ENCODE data around the gene ZFAND3.

ZFAND3 gene

DNA sequence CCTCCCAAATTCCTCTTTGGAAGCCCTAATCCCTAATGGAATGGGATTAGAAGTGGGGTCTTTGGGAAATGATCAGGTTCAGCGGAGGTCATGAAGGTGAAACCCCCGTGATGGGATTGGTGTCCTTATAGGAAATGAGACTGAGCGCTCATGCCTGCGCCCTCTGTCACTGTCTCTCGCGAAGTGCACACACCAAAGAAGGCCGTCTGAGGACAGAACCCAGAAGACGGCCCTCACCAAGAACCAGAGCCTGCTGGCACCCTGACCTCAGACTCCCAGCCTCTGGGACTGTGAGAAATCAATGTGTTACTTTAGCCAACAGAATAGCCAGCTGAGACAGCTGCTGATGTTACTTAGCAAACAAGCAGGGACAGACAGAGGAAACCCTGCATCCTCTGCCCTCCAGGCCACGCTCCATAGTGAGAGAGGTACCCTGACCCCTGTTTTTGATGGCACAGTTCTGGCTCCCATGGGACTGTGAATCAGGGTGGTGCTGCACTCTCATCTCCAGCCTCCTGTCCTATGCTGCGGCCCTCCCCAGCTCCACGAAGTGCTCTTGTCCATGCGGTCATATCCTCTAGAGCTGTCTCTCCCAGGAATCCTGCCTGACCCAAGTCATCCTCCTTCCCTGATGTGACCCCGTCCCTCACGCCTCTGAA, 369.3 kb downstream of the ZFAND3 start:
- TF ChIP-seq SUZ12 (IDR thresholded peaks at IDR 0.05; ENCODE audit: extremely low read depth, insufficient read depth, insufficient read length) = no peak
- no peak for TF ChIP-seq YY1 (IDR thresholded peaks at IDR 0.05; ENCODE audit: insufficient read depth, insufficient read length)
- no peak for TF ChIP-seq ZNF274 (IDR thresholded peaks at IDR 0.05; ENCODE audit: low read depth, low read length)

GRCh38 chr6:38191418-38191817, 371.9 kb downstream of the ZFAND3 start:
- peak overlapping the region; percentile 32 for H3K9ac ChIP-seq (ENCODE audit: insufficient read length, low read depth)
- peaks cover 27% of the 10 kb centered on the region for H3K4me1 ChIP-seq (ENCODE audit: insufficient read depth, insufficient read length)
- no peak overlapping the region for H3K4me3 ChIP-seq (ENCODE audit: insufficient read length, low read depth)
- no peak for DNase-seq (ENCODE audit: low read depth, low spot score)
- no peak for TF ChIP-seq YY1 (IDR thresholded peaks at IDR 0.05; ENCODE audit: insufficient read depth, insufficient read length)
- no peak for TF ChIP-seq SUZ12 (IDR thresholded peaks at IDR 0.05; ENCODE audit: extremely low read depth, insufficient read depth, insufficient read length)
- no peak for TF ChIP-seq ZNF274 (IDR thresholded peaks at IDR 0.05; ENCODE audit: low read depth, low read length)
- no peaks in the 10 kb centered on the region for H3K9me3 ChIP-seq (ENCODE audit: insufficient read depth, low read length)
- H3K36me3 ChIP-seq (ENCODE audit: insufficient read depth, insufficient read length, low read length) = no peaks in the 10 kb centered on the region
- H3K27me3 ChIP-seq (ENCODE audit: insufficient read depth, insufficient read length) = no peaks in the 10 kb centered on the region

More for the DNA sequence above, 369.3 kb downstream of the ZFAND3 start:
- Histone ChIP-seq H3K27me3 (ENCODE audit: insufficient read depth, insufficient read length) (no peaks in the 10 kb centered on the region), H3K9me3 (ENCODE audit: insufficient read depth, low read length) (no peaks in the 10 kb centered on the region), H3K9ac (ENCODE audit: insufficient read length, low read depth) (no peak overlapping the region), H3K4me3 (ENCODE audit: insufficient read length, low read depth) (no peak overlapping the region), H3K36me3 (ENCODE audit: insufficient read depth, insufficient read length, low read length) (no peaks in the 10 kb centered on the region), H3K4me1 (ENCODE audit: insufficient read depth, insufficient read length) (peaks cover 23% of the 10 kb centered on the region)
- DNase-seq (ENCODE audit: low read depth, low spot score) = no peak

DNA sequence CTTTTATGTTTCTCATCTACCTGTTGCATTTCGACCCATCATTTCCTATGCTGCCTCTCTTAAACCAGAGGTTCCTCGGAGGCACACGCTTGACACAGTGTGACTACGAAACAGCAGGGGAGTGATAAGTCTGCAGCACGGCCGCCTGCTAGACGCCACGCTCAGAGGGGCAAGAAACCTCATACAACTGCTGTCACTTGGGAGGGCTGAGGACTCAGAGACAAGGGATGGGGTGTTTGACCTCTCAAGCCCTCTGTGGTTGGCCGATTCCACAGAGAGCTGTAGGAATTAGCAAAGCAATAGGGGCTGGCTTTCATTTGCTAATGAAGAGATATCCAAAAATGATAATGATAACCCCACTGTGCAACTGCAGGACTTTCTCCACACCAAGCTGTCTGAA, 372.5 kb downstream of the ZFAND3 start:
- no peak for TF ChIP-seq SUZ12 (IDR thresholded peaks at IDR 0.05; ENCODE audit: extremely low read depth, insufficient read depth, insufficient read length)
- H3K9ac ChIP-seq (ENCODE audit: insufficient read length, low read depth) = no peak overlapping the region
- H3K27me3 ChIP-seq (ENCODE audit: insufficient read depth, insufficient read length) = no peaks in the 10 kb centered on the region
- no peaks in the 10 kb centered on the region for H3K36me3 ChIP-seq (ENCODE audit: insufficient read depth, insufficient read length, low read length)
- H3K4me3 ChIP-seq (ENCODE audit: insufficient read length, low read depth) = no peak overlapping the region
- no peaks in the 10 kb centered on the region for H3K9me3 ChIP-seq (ENCODE audit: insufficient read depth, low read length)
- peaks cover 25% of the 10 kb centered on the region for H3K4me1 ChIP-seq (ENCODE audit: insufficient read depth, insufficient read length)
- no peak for DNase-seq (ENCODE audit: low read depth, low spot score)

DNA sequence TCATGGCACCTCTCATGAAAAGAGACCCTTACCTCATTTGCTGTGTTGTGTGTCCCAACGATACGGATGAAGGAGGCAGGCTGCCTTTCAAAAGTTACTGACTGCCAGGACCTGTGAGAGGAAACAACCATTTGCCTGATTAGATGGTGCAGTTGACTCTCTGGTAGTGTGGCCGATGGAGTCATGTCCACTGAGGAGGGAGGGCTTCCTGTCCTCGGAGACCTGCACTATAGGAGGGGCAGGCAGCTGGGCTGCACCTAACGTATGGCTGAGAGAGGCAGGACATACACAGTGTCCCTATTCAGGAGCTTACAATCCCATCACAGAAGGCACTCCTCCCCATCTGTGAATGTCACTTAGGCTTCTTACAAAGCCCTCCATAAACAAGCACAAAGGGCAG, 373.0 kb downstream of the ZFAND3 start:
- peak overlapping the region; percentile 13 for H3K9ac ChIP-seq (ENCODE audit: insufficient read length, low read depth)
- no peaks in the 10 kb centered on the region for H3K9me3 ChIP-seq (ENCODE audit: insufficient read depth, low read length)
- no peaks in the 10 kb centered on the region for H3K27me3 ChIP-seq (ENCODE audit: insufficient read depth, insufficient read length)
- no peaks in the 10 kb centered on the region for H3K36me3 ChIP-seq (ENCODE audit: insufficient read depth, insufficient read length, low read length)
- TF ChIP-seq YY1 (IDR thresholded peaks at IDR 0.05; ENCODE audit: insufficient read depth, insufficient read length) (no peak), ZNF274 (IDR thresholded peaks at IDR 0.05; ENCODE audit: low read depth, low read length) (no peak), SUZ12 (IDR thresholded peaks at IDR 0.05; ENCODE audit: extremely low read depth, insufficient read depth, insufficient read length) (no peak)
- no peak overlapping the region for H3K4me3 ChIP-seq (ENCODE audit: insufficient read length, low read depth)
- H3K4me1 ChIP-seq (ENCODE audit: insufficient read depth, insufficient read length) = peaks cover 25% of the 10 kb centered on the region
- no peak for DNase-seq (ENCODE audit: low read depth, low spot score)

- no peak for TF ChIP-seq SUZ12 (IDR thresholded peaks at IDR 0.05; ENCODE audit: extremely low read depth, insufficient read depth, insufficient read length)
- no peak for TF ChIP-seq YY1 (IDR thresholded peaks at IDR 0.05; ENCODE audit: insufficient read depth, insufficient read length)
- no peak for TF ChIP-seq ZNF274 (IDR thresholded peaks at IDR 0.05; ENCODE audit: low read depth, low read length)
- Histone ChIP-seq H3K36me3 (ENCODE audit: insufficient read depth, insufficient read length, low read length) (no peaks in the 10 kb centered on the region), H3K9me3 (ENCODE audit: insufficient read depth, low read length) (no peaks in the 10 kb centered on the region), H3K4me1 (ENCODE audit: insufficient read depth, insufficient read length) (peaks cover 21% of the 10 kb centered on the region), H3K9ac (ENCODE audit: insufficient read length, low read depth) (no peak overlapping the region), H3K4me3 (ENCODE audit: insufficient read length, low read depth) (no peak overlapping the region), H3K27me3 (ENCODE audit: insufficient read depth, insufficient read length) (no peaks in the 10 kb centered on the region)
- no peak for DNase-seq (ENCODE audit: low read depth, low spot score)
These were observed 373.5 kb downstream of the ZFAND3 start for GRCh38 chr6:38193051-38193450.

- no peaks in the 10 kb centered on the region for H3K9me3 ChIP-seq (ENCODE audit: insufficient read depth, low read length)
- no peaks in the 10 kb centered on the region for H3K27me3 ChIP-seq (ENCODE audit: insufficient read depth, insufficient read length)
- TF ChIP-seq SUZ12 (IDR thresholded peaks at IDR 0.05; ENCODE audit: extremely low read depth, insufficient read depth, insufficient read length) (no peak), YY1 (IDR thresholded peaks at IDR 0.05; ENCODE audit: insufficient read depth, insufficient read length) (no peak), ZNF274 (IDR thresholded peaks at IDR 0.05; ENCODE audit: low read depth, low read length) (no peak)
- H3K4me1 ChIP-seq (ENCODE audit: insufficient read depth, insufficient read length) = peaks cover 20% of the 10 kb centered on the region
- no peak overlapping the region for H3K9ac ChIP-seq (ENCODE audit: insufficient read length, low read depth)
- no peak for DNase-seq (ENCODE audit: low read depth, low spot score)
- H3K4me3 ChIP-seq (ENCODE audit: insufficient read length, low read depth) = no peak overlapping the region
- no peaks in the 10 kb centered on the region for H3K36me3 ChIP-seq (ENCODE audit: insufficient read depth, insufficient read length, low read length)
These were observed 374.2 kb downstream of the ZFAND3 start for GRCh38 chr6:38193481-38194281.

- H3K36me3 ChIP-seq (ENCODE audit: insufficient read depth, insufficient read length, low read length) = no peaks in the 10 kb centered on the region
- H3K9me3 ChIP-seq (ENCODE audit: insufficient read depth, low read length) = no peaks in the 10 kb centered on the region
- no peak overlapping the region for H3K9ac ChIP-seq (ENCODE audit: insufficient read length, low read depth)
- no peak for TF ChIP-seq YY1 (IDR thresholded peaks at IDR 0.05; ENCODE audit: insufficient read depth, insufficient read length)
- no peak for DNase-seq (ENCODE audit: low read depth, low spot score)
- no peaks in the 10 kb centered on the region for H3K27me3 ChIP-seq (ENCODE audit: insufficient read depth, insufficient read length)
- no peak overlapping the region for H3K4me3 ChIP-seq (ENCODE audit: insufficient read length, low read depth)
- H3K4me1 ChIP-seq (ENCODE audit: insufficient read depth, insufficient read length) = peaks cover 17% of the 10 kb centered on the region
These were observed 374.7 kb downstream of the ZFAND3 start for GRCh38 chr6:38194282-38194572.

All from NT2/D1 (cell line).